Stimulated activated CD4-positive, alpha-beta T cell treated with anti-CD3 and anti-CD28 coated beads, TNF-alpha, amount 100 ng/mL, for 24 hours (primary cell): ENCODE results near the gene TUBE1.
"Not testable (repeated sequence)": the region's sequence is repeated elsewhere in the genome, so short reads cannot be mapped to it uniquely, and the experiment has no call there.

Source experiments
- DNase-seq, 3 experiments: peaks; one replicate each; pipeline ENCODE4 v3.0.0-alpha.2; 2020; ENCODE audit warnings: low read depth in 3 of 3

TUBE1 gene, protein sequence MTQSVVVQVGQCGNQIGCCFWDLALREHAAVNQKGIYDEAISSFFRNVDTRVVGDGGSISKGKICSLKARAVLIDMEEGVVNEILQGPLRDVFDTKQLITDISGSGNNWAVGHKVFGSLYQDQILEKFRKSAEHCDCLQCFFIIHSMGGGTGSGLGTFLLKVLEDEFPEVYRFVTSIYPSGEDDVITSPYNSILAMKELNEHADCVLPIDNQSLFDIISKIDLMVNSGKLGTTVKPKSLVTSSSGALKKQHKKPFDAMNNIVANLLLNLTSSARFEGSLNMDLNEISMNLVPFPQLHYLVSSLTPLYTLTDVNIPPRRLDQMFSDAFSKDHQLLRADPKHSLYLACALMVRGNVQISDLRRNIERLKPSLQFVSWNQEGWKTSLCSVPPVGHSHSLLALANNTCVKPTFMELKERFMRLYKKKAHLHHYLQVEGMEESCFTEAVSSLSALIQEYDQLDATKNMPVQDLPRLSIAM

DNA sequence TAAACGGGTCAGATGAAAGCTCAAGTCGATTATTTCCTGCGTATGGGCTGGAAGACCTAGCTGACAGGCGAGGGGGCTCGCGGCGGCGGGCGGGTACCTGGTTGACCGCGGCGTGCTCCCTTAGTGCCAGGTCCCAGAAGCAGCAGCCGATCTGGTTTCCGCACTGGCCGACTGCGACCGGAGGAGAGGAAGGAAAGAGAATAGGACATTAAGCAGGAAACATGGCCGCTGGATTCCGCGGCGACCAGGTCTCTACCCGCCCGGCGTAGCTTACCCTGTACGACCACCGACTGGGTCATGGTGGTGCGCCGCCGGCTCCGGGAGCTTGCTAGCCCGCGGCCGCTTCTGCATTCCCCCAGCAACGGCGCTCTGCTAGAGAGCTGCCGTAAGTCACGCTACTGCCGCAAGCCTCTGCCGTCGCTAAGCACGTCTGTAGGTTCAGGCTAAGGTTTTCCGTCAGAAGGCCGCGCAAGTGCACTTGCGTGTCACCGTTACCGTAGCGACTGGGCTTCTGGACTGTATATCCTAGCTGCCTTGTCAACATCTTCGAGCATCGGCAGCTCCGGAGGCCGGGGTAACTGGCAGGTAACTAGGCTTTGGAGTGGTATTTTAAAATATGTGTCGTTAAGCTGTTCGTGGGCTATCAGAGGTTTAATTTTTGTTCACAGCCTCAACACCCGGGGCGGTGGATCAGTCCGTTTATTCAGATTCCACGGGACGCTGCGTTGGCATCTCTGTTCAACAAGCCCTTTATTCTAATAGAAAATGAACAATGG, at the start of gene TUBE1, which contains the start of gene FAM229B:
TUBE1 (minus strand) TSS at position 347 of the 776 bp plus-strand sequence; CDS start at position 299, 48 bp downstream.
FAM229B (plus strand) TSS at position 456 of the 776 bp plus-strand sequence. CDS start 11,693 bp downstream, outside the sequence.
- peak; percentile 74 to 88 (median 79) for DNase-seq

DNA sequence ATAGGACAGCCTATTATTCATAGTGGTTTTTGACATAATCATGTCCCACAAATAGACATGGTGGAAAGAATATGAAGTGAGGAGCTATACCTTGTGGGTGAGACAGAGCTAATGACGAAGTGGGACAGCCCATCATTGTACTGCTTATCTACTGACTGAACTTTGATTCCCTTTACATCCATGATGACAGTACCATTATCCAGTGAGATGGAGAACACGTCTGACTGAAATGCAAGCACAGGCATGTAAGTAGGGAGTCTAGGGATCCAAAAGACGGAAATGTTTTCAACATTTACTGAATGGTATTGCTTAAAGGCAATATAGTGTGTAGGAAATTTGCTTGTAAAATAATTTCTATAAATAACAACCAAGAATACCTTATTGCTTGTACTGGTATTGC, 43.6 kb upstream of the TUBE1 start:
- no peak for DNase-seq

DNA sequence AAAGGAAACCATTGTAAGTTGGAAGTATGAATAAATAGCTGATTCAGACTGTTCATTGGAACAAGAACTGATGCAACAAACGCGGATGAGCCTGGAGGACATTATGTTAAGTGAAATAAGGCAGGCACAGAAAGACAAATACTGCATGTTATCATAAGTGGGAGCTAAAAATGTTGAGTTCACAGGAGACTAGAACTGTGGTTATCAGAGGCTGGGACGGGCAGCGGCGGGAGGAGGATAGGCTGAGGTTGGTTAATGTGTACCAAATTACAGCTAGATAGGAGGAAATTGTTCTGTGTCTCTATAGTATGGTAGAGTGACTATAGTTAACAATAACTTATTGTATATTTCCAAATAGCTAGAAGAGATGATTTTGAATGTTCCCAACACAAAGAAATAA, 40.9 kb upstream of the TUBE1 start:
- no peak for DNase-seq

DNA sequence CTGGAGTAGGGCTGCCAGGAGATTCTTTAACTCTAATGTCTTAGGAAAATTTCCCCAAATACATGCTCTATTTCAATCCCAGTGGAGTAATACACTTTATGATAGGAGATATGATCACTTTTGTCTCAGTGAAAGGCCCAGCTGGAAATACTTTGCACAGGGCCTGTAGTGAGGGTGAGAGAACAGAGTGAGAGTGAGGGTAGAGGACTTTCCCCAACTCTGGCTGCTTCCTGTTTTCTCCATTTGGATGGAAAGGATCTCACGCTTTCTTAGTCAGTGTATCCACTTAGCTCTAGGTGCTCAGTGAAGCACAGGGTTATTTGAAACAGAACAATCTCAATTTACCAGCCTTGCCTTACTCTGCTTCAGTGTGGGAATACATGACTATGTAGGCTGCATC, 36.7 kb upstream of the TUBE1 start:
- DNase-seq = no peak

DNA sequence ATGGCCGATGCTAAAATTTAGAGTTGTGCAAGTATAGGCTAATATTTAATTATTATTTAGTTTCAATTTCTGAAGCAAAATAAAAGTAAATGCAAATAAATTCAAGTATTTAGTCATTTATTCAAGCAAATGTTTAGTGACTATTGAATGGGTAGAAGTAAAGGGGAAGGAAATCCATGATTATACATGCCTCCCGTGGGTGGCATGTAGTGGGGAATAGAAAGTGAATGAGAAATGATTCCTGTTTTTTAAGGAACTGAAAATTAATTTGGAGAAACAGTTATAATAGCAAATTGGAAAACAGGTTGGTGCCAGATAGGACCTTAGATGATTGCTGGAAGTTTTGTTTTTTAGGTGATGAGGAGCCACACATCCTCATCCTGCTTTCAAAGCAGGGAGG, 35.5 kb upstream of the TUBE1 start:
- no peak for DNase-seq

DNA sequence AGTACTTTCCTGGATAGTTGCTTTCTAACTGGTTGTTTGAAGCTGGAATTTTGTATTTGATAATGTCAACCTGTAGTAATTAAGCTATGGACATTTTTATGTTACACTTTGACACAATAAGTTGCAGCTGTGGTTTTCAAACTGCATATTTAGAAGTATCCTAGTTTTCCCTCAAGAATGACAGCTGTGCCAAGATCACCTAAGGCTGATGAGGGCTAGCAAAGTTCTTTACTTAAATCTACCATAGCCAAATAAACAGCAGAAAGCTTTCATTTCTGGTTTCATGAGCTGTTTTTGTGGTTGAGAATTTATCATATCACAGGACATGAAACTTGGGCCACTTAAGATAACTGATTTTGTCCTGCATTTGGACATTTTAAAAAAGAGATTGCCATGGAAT, 30.8 kb upstream of the TUBE1 start:
- DNase-seq = no peak

DNA sequence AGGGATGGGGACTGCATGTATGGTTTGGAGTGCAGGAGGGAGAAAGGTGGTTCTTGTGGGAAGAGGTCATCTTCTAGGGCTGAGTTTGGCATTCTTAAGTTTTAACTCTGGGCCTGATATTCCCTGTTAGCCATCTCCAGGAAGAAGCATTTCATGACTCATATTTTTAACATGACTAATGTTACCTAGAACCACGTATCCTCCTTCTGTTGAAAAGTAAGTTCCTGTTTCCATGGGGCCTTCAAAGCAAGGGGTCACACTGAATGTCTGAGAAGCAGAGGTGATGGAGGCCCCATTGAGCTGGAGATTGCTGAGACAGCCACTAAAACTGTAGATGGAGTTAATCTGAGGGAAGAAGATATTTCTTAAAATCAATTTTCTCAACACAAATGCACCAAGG, 30.3 kb upstream of the TUBE1 start:
- DNase-seq = no peak

DNA sequence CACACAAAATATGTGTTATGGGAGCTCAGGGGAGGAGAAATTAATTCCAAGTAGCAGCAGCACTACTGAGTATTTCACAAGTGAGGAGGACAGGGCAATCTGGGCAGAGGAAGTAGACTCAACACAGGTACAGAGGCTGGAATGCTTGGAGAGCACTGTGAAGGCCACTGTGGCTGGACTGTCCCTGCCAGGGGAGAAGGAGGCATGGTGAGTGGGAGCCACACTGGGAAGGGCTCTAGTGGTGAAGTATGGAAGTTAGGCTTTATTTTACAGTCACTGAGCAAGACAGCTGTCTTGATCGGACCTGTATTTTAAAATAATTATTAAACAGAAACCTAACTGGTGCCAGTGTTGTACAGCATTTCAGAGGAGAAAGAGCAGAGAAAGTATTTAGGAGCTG, 28.9 kb upstream of the TUBE1 start:
- DNase-seq = no peak

DNA sequence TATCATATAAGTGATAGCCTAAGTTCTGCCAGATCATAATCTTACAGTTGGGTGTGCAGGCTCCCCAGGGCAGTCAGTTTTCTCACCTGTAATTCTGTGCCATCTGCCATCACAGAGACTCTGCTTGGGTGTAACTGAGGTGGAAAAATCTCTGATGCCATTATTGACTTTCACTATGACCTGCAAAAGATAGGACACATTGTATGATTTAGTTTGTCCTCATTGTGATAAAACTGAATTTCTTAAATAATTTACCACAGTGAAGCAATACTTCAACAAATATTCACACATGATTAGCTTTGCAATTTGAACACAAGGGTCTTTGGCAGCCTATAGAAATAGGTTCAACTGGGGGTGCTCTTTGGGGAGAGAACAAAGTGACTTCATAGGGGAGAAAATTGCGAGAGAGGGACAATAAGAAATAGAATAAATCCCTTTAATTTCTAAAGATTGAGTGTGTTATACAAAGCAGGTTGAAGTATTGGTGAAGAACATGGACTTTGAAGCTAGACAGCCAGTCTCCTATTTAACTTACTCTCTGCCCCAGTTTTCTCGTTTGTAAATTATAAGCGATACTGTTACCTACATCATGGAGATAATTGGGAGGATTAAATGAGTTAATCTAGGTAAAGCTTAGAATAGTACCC, 27.4 kb upstream of the TUBE1 start:
- DNase-seq = no peak

DNA sequence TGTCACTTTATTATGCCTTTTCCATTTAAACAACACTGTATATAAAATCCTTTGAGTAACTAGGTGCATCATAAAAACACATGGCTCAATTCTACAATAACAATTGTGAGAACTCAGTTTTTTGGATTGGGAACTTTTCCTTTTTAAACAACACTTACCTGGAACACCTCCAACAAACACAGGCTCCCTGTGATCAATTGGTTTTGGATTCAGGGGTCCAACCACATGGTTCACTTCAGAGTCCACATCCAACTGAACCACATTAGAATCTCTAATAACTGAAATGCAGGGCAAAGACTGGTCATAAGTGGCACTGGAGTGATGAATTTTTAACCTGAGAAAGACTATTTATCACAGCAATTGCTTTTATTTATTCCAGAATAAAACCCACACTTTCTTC, 26.6 kb upstream of the TUBE1 start:
- DNase-seq = no peak

DNA sequence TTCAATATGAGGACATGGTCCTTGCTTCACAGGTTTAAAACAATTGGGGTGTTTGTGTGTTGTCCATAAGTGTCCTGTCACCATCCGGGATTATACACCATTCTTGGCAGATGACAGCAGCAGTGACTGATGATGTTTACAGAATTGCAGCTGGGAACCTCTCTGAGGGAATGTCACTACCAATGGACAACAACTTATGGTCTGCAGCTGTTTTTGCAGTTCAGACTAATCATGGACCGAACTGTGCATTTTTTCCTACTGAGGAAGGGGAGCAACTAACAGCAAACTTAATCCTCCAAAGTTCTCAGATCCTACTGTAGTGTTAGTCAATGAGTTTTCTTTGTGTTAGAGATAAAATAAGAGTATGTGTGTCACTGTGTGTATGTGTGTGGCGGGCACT, 26.1 kb upstream of the TUBE1 start:
- no peak for DNase-seq

DNA sequence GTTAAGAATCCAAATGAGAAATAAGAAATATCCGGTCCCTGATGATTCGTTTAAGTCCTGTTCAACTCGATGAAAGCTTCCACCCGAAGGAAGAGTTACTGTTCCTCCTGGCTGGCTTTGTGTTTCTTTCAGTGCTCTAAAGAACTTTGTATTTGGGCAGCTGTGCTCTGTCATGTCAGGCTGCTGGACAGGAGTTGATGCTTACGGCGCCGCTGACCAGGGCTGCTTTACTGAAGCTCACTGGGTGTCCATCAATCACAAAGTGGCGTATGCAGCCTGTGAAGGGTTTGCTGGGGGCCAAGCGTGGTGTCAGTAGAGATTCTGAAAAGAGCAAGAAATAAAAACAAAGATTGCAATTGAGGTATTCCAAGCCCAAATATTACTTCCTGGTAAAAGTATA, 22.0 kb upstream of the TUBE1 start:
- DNase-seq = no peak

DNA sequence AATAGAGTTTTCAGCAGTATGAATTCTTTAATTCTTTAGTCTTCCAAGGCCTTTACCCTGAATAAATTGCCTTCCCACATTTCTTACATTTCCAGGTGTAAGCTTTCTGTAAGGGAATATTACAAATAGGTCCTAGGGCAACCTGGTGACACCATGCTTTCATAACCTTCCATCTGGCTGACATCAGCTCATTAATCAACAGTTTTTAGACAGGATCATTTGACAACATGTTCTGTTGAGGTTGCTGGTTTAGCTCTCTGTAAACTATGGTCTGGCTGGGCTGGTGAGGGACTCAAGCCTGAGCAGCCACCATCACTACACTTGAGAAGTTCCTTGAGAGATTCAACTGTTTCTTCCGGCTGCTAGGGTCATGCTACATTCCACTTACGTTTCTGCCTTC, 19.3 kb upstream of the TUBE1 start:
- no peak for DNase-seq

DNA sequence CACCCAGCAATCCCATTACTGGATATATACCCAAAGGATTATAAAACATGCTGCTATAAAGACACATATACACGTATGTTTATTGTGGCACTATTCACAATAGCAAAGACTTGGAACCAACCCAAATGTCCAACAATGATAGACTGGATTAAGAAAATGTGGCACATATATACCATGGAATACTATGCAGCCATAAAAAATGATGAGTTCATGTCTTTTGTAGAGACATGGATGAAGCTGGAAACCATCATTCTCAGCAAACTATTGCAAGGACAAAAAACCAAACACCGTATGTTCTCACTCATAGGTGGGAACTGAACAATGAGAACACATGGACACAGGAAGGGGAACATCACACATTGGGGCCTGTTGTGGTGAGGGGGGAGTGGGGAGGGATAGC, 18.7 kb upstream of the TUBE1 start:
- DNase-seq = not testable (repeated sequence)

DNA sequence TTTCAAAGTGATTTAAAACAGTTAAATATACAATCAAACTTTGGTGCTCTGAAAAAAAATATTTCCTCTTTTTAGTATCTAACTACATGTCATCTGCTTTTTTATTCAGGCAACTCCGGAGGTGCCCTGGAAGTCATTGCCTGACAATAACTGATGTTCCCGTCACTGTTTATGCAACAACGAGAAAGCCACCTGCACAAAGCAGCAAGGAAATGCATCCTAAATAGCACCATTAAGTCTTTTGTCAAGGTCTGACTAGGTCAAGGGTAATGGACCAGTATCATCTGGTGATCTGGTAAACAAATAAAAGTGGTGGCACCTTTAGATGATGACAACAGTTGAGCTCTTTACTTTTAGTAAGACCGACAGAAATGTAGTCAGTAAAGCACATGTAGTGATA, 13.3 kb upstream of the TUBE1 start:
- DNase-seq = no peak

DNA sequence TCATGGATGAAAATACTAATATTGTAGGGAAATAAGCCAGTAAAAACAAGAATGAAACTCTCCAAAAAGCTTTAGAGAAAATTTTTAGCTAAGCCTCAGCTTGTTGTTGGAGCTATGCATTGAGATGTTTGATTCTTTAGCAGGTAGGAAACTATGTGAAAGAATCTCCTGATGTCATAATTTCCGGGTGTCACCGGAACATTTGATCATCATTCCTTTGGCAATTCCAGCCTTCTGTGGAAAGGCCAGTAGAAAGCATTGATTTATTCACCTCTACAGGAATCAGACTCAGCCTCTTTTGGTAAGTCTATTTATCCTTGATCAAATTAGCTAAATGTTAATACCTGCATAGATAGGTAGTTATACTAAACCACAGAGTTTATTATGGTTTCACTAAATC, 9.6 kb upstream of the TUBE1 start:
- no peak for DNase-seq

DNA sequence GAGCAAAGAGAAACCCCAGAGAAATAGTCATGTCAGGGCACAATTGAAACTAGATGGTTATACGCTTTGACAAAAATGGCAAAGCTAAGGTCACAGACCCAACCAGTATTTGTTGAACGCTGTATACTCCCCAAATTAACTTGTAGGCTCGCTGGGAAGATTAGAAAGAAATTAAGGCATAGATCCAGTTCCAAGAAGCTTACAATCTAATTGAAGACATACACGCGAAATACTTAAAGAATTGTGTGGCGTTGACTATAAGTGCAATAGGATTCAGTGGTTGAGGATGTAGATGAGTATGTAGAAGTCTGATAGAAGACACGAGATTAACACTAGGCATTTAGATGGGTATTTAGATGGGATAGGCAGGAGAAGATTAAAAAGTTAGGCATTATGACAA, 634 bp upstream of the TUBE1 start:
- no peak for DNase-seq

DNA sequence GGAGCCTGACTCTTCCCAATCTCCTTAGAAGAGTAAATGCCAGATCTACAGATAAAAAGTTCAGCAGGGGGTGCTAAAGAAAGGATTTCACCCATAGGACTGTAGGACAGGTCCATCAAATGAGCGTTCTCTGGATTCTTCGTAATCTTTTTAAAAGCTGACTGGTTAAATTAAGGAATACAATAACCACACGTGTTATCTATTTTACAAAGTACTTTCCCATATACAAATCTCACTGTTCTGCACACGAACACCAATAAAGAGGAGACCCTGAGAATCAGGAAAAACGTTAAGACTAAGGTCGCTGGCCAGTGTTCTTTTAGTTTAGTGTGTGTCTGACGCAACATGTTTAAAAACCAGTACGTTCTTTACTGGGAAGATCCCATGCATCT, 542 bp downstream of the TUBE1 start:
- DNase-seq = no peak

DNA sequence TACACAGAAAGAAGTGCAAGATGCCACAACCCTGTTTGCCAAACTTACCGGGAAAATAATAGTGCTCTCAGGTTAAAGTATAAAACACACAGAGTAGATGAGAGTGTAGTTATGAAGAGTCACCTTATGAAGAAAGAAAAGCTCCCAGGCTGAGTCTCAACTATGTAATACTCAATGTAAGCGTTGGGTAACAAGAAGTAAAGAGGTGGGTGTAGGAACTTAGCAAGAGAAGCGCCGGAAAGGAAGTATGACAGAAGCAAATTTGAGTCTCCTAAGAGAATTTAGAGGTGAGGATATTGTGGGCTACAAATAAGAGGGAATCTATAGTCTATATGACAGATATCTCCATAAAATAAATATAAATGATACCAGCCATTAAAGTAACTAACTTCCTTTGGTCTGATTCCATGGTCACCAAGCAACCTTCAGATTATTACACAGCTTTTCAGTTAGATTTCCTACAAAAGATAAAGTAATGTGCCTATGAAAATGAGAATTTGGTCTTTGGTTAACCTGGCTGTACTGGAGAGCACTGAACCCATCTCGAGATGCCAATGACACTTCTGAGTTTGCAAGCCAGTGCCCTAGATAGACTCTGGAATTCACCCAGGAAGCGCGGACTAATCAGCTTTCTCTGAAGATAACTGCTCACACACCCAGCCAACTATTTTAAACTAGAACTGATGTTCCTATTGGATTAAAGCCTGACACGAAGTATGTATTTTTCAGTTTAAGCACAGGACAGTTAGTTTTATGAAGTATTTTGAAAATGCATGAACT, 1.8 kb downstream of the TUBE1 start:
- DNase-seq = no peak

DNA sequence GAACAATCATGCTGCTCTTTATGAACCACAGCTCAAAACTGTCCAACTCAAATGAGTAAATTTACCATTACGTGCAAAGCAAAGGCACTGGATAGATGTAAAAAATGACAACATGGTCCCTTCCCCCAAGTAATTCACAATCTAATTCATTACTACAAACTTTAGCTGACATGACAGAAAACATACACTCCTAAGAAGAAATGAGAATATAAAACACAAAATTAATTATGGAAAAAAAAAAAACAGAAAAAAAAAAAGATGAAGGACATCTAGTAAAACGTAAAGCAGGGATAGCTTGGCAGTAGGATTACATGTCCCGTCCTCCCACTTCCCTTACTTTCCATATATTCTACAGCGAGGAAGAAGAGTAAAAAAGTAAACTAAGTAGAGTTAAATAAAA, 5.7 kb downstream of the TUBE1 start:
- no peak for DNase-seq

DNA sequence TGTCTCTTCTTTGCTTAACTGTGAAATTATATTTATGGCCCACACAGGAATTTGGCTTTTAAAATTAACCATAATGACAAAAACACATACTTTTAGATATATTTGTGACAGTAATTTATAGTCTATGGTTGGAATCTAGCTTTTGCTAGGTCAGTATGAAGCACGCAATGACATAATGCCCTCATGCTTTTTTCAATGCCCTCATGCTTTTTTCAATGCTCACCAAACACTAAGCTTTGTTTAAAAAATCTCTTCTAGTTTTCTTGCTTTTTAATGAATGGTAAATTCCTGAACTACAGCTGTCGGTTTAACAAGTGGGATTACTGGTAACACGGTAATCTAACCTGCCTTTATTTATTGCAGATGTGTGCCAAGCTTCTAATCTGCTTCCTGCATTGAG, 20.7 kb downstream of the TUBE1 start:
- no peak for DNase-seq
